Endothelial cell of umbilical vein (primary cell): ENCODE data around the gene DHX30. TPM values are rescaled to one million over a fixed set of nuclear protein-coding genes. Genes with fewer than 3 reads are reported as not detected.

Experiments
- BruUV-seq: library from RNA; stranded (reverse); fragments of 400-500 nt; replicated peaks from 2 replicates; lab custom pipeline; 2021; lab: Mats Ljungman, UMichigan
- CTCF ChIA-PET: fragments of 300-600, 350-600 bp; sonication (Branson Sonifier 250); formaldehyde crosslinking; loops from one replicate; lab custom pipeline; 2021; ENCODE audit warnings: antibody characterized with exemption, inconsistent platforms; lab: Charles Lee
- POLR2A ChIA-PET: fragments of 300-600, 350-600 bp; sonication (Branson Sonifier 250); formaldehyde crosslinking; loops from one replicate; lab custom pipeline; 2021; ENCODE audit warnings: antibody characterized with exemption, inconsistent platforms; lab: Charles Lee
- DNase-seq: peaks from one replicate; pipeline ENCODE4 v3.0.0-alpha.2; 2011; ENCODE audit warnings: low read depth, low spot score
- FAIRE-seq: peaks from 2 replicates; lab custom pipeline; 2011; peaks lifted over from hg19 to GRCh38; lab: Jason Lieb, UNC
- H2AFZ ChIP-seq: 2 replicates; pipeline ENCODE4 v1.6.0; 2012; ENCODE audit warnings: low read depth, low read length, control low read depth, inconsistent platforms
- H3K27ac ChIP-seq: 2 replicates; pipeline ENCODE4 v1.5.1; 2011; ENCODE audit warnings: low read depth, mild to moderate bottlenecking, control low read depth, low read length, moderate library complexity; ENCODE audit not compliant: insufficient read depth
- H3K27me3 ChIP-seq, 2 experiments: 2 replicates each; pipeline versions ENCODE4 v1.6.0 to v1.6.1; 2011; ENCODE audit warnings: low read length in 2 of 2, mixed read lengths in 1 of 2; ENCODE audit not compliant: control insufficient read depth in 2 of 2, insufficient read depth in 2 of 2
- H3K36me3 ChIP-seq, 2 experiments: 2 replicates in 1 of 2; 3 replicates in 1 of 2; pipeline ENCODE4 v1.5.1; 2011; ENCODE audit warnings: low read length in 2 of 2, mild to moderate bottlenecking in 1 of 2, moderate library complexity in 1 of 2; ENCODE audit not compliant: control insufficient read depth in 2 of 2, insufficient read depth in 2 of 2; ENCODE audit errors: extremely low read depth in 1 of 2
- H3K4me1 ChIP-seq: 3 replicates; pipeline ENCODE4 v1.5.1; 2011; ENCODE audit warnings: mild to moderate bottlenecking, low read length; ENCODE audit not compliant: control insufficient read depth, insufficient read depth; ENCODE audit errors: extremely low read depth
- H3K4me2 ChIP-seq: 2 replicates; pipeline ENCODE4 v1.6.1; 2011; ENCODE audit warnings: low read length, control low read depth, mixed read lengths; ENCODE audit not compliant: insufficient read depth
- H3K4me3 ChIP-seq, 3 experiments: fragments of 200-600 bp in 1 of 3; sonication (generic), shearing (Covaris generic) in 1 of 3; replicated peaks in 1 of 3; 2 replicates each; pipeline ENCODE4 v1.5.1; 2011 to 2016; ENCODE audit warnings: control low read depth in 3 of 3, low read length in 3 of 3, mild to moderate bottlenecking in 2 of 3, inconsistent platforms in 1 of 3, low read depth in 1 of 3, moderate library complexity in 1 of 3; ENCODE audit not compliant: insufficient read depth in 1 of 3
- H3K79me2 ChIP-seq: 2 replicates; pipeline ENCODE4 v1.6.0; 2012; ENCODE audit warnings: low read length, inconsistent platforms; ENCODE audit not compliant: control insufficient read depth, insufficient read depth
- H3K9ac ChIP-seq: replicated peaks from 2 replicates; pipeline ENCODE3; 2011; ENCODE audit warnings: low read length, control low read depth; ENCODE audit not compliant: insufficient read depth; ENCODE audit errors: extremely low read depth
- H3K9me1 ChIP-seq: replicated peaks from 3 replicates; pipeline ENCODE4 v1.6.0; 2011; ENCODE audit warnings: mild to moderate bottlenecking, low read length; ENCODE audit not compliant: control insufficient read depth, insufficient read depth; ENCODE audit errors: extremely low read depth
- H3K9me3 ChIP-seq: replicated peaks from 2 replicates; pipeline ENCODE4 v1.5.1; 2012; ENCODE audit warnings: low read length, inconsistent platforms; ENCODE audit not compliant: control insufficient read depth, insufficient read depth
- H4K20me1 ChIP-seq: replicated peaks from 2 replicates; pipeline ENCODE3; 2011; ENCODE audit warnings: mild to moderate bottlenecking, low read length; ENCODE audit not compliant: control insufficient read depth, insufficient read depth; ENCODE audit errors: extremely low read depth
- EZH2 ChIP-seq: IDR thresholded peaks from 2 replicates; pipeline ENCODE4 v1.6.1; 2012; ENCODE audit warnings: borderline replicate concordance, low read depth, mild to moderate bottlenecking, moderate library complexity, low read length, inconsistent platforms; ENCODE audit not compliant: severe bottlenecking
- FOS ChIP-seq: IDR thresholded peaks from 2 replicates; pipeline ENCODE4 v1.6.1; 2011; ENCODE audit warnings: mild to moderate bottlenecking, low read length, moderate library complexity, borderline replicate concordance; ENCODE audit not compliant: insufficient read depth
- GATA2 ChIP-seq: IDR thresholded peaks from 2 replicates; pipeline ENCODE4 v1.7.0; 2011; ENCODE audit warnings: low read depth, mild to moderate bottlenecking, moderate library complexity, mixed read lengths, low read length; ENCODE audit not compliant: insufficient read length, insufficient read depth
- JUN ChIP-seq: IDR thresholded peaks from 2 replicates; pipeline ENCODE4 v1.6.1; 2011; ENCODE audit warnings: borderline replicate concordance, low read depth; ENCODE audit not compliant: insufficient read length, insufficient read depth
- MYC ChIP-seq: IDR thresholded peaks from one replicate; pipeline ENCODE4 v1.6.1; 2011; ENCODE audit warnings: mild to moderate bottlenecking, low read depth, low read length
- POLR2A ChIP-seq: IDR thresholded peaks from 2 replicates; pipeline ENCODE4 v1.6.1; 2012; ENCODE audit warnings: low read depth, mild to moderate bottlenecking, control low read depth, low read length
- POLR2AphosphoS5 ChIP-seq: IDR thresholded peaks from 2 replicates; pipeline ENCODE4 v1.6.1; 2012; ENCODE audit warnings: low read depth, mild to moderate bottlenecking, control low read depth, low read length, moderate library complexity; ENCODE audit not compliant: insufficient read depth
- dilution Hi-C: fragments of 300-500 bp; cut with MboI; formaldehyde crosslinking; loops from one replicate; pipeline ENCODE4 v1.15.0; 2019; ENCODE audit warnings: low sequenced_read_pairs; ENCODE audit not compliant: extremely low pct_ligation_motif_present
- intact Hi-C: fragments of 100-400 bp; cut with micrococcal nuclease; formaldehyde crosslinking; loops from one replicate; pipeline ENCODE4 v1.10.0; 2022
- polyA plus RNA-seq, 4 experiments: library from polyadenylated mRNA; depleted of rRNA in 3 of 4; stranded (reverse) in 3 of 4; unstranded in 1 of 4; fragments of >200 nt; gene quantifications; 2 replicates each; pipeline versions ENCODE4 v1.2.1 to v1.2.3, GENCODE V29; 2011 to 2012; ENCODE audit warnings: missing spikeins in 1 of 4
- total RNA-seq: library from RNA; stranded (reverse); gene quantifications from 2 replicates; pipeline ENCODE4 v1.2.3, GENCODE V29; 2021
- TF ChIP-seq, protein P1 (sequence below), 2 donors: IDR thresholded peaks; 1 replicate in 1 of 2; 2 replicates in 1 of 2; pipeline ENCODE4 v1.5.1; 2011; ENCODE audit warnings: low read length in 2 of 2, mild to moderate bottlenecking in 2 of 2, moderate library complexity in 2 of 2, control low read depth in 1 of 2, inconsistent platforms in 1 of 2, low read depth in 1 of 2; ENCODE audit not compliant: insufficient read depth in 1 of 2; ENCODE audit errors: extremely low read depth in 1 of 2
- TF ChIP-seq, protein P2 (sequence below): IDR thresholded peaks from 2 replicates; pipeline ENCODE4 v1.6.1; 2011; ENCODE audit not compliant: insufficient read depth, insufficient read length

The DHX30 gene
- total and polyA plus RNA-seq, 2 donors (not counting 3 experiments of a cell fraction or from before 2014, with no cell fraction given), result 79.0 to 86.9 TPM

DNA sequence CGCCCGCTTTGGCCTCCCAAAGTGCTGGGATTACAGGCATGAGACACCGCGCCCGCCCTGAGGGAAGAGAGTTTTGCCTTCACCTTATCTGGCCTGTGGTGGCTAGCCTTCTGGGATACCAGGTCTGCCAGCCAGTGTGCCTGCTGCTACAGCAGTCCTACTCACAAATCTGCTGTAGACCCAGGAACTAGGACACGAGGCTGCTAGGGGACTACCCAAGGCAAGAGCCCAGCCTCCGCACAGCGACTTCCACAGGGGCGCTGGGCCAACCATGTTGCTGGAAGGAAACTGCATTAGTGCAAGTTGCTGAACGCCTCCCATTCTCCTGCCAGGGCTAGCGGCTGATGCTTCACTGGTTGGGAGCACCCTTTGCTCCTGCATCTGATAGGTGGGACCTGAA, 53.7 kb downstream of the DHX30 start:
- no peak overlapping the region for H3K9ac ChIP-seq
- H3K79me2 ChIP-seq, result no peaks in the 10 kb centered on the region
- H2AFZ ChIP-seq, result no peak overlapping the region
- TF ChIP-seq MYC (no peak), POLR2A (no peak), POLR2AphosphoS5 (no peak)
- TF ChIP-seq, protein P1, sequence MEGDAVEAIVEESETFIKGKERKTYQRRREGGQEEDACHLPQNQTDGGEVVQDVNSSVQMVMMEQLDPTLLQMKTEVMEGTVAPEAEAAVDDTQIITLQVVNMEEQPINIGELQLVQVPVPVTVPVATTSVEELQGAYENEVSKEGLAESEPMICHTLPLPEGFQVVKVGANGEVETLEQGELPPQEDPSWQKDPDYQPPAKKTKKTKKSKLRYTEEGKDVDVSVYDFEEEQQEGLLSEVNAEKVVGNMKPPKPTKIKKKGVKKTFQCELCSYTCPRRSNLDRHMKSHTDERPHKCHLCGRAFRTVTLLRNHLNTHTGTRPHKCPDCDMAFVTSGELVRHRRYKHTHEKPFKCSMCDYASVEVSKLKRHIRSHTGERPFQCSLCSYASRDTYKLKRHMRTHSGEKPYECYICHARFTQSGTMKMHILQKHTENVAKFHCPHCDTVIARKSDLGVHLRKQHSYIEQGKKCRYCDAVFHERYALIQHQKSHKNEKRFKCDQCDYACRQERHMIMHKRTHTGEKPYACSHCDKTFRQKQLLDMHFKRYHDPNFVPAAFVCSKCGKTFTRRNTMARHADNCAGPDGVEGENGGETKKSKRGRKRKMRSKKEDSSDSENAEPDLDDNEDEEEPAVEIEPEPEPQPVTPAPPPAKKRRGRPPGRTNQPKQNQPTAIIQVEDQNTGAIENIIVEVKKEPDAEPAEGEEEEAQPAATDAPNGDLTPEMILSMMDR (IDR thresholded peaks at IDR 0.05; ENCODE audit: extremely low read depth in 1 of 2, insufficient read depth in 1 of 2, low read depth in 1 of 2, low read length in 2 of 2), result no peak
- FAIRE-seq, result no peak
- ChIA-PET CTCF (interaction anchor here (0.6 to 2.0 kb wide), 3 partner anchors 19 to 301 kb away, joined by 3 to 8 read pairs (median 3); no protein-coding TSS in a partner anchor), POLR2A (no interaction called here)
- BruUV-seq, result no TSS peak
- no peaks in the 10 kb centered on the region for H3K27me3 ChIP-seq
- H3K4me3 ChIP-seq, result no peak overlapping the region
- H3K9me1 ChIP-seq, result no peaks in the 10 kb centered on the region
- H3K4me2 ChIP-seq, result no peak overlapping the region
- peaks cover 23 to 41% of the 10 kb centered on the region in 2 experiments for H3K36me3 ChIP-seq
- no peaks in the 10 kb centered on the region for H4K20me1 ChIP-seq
- H3K27ac ChIP-seq, result no peak overlapping the region
- dilution Hi-C loops (no loop called here), intact Hi-C loops (no loop called here)
- DNase-seq, result no peak
- H3K9me3 ChIP-seq, result no peaks in the 10 kb centered on the region
- H3K4me1 ChIP-seq, result no peaks in the 10 kb centered on the region

DNA sequence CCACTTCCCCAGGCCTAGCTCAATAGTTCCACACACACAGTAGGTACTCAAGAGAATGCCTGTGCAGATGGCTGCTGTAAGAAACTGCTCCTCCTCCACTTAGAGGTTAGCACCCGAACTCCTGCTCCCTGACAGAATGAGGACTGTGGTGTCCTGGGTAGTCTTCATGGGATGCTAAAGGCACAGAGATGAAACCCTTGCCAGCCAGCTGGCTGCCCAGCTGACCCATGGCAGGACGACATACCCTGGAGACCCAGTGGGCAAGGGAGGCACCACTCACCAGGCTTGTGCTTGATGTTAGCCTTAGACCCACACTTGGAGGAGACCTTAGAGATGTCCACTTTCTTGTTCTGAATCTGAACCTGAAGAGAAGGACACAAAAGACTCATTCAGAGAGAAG, 54.2 kb downstream of the DHX30 start:
- Histone ChIP-seq H2AFZ (no peak overlapping the region), H3K9ac (no peak overlapping the region), H3K9me3 (no peaks in the 10 kb centered on the region), H3K27ac (no peak overlapping the region), H3K4me3 (no peak overlapping the region), H3K27me3 (no peaks in the 10 kb centered on the region), H3K79me2 (no peaks in the 10 kb centered on the region), H4K20me1 (no peaks in the 10 kb centered on the region), H3K9me1 (no peaks in the 10 kb centered on the region), H3K4me1 (no peaks in the 10 kb centered on the region), H3K36me3 (peaks cover 23 to 41% of the 10 kb centered on the region in 2 experiments), H3K4me2 (no peak overlapping the region)
- no peak for TF ChIP-seq GATA2
- TF ChIP-seq FOS, result no peak
- TF ChIP-seq, protein P2, sequence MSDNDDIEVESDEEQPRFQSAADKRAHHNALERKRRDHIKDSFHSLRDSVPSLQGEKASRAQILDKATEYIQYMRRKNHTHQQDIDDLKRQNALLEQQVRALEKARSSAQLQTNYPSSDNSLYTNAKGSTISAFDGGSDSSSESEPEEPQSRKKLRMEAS, result no peak
- TF ChIP-seq JUN, result no peak
- TF ChIP-seq POLR2A, result no peak
- TF ChIP-seq EZH2, result no peak
- no peak for TF ChIP-seq POLR2AphosphoS5
- TF ChIP-seq, protein P1 (IDR thresholded peaks at IDR 0.05; ENCODE audit: extremely low read depth in 1 of 2, insufficient read depth in 1 of 2, low read depth in 1 of 2, low read length in 2 of 2), result no peak
- TF ChIP-seq MYC, result no peak
- dilution Hi-C loops (no loop called here), intact Hi-C loops (no loop called here)
- CTCF ChIA-PET, result interaction anchor here (0.6 to 2.0 kb wide), 3 partner anchors 20 to 133 kb away, joined by 3 to 8 read pairs (median 3); no protein-coding TSS in a partner anchor
- no TSS peak for BruUV-seq
- DNase-seq (no peak), FAIRE-seq (no peak)
- POLR2A ChIA-PET, result no interaction called here
